HL-60/S4 treated with phorbol 12-myristate 13-acetate at 8.2 ng/mL for 4 days and 3 days (cell line): ENCODE results near the gene ENKUR.
"Not testable (repeated sequence)": the region's sequence is repeated elsewhere in the genome, so short reads cannot be mapped to it uniquely, and the experiment has no call there.

ENCODE experiments used
- in situ Hi-C: fragments of 300-500 bp; cut with MboI; formaldehyde crosslinking; loops from 2 replicates; pipeline ENCODE4 v1.15.0; 2022; ENCODE audit warnings: low sequenced_read_pairs

The ENKUR gene

GRCh38 chr10:25024528-25024927 is 8.6 kb upstream of the ENKUR start:
- in situ Hi-C loops: no loop called here

GRCh38 chr10:25023278-25023677 is 7.3 kb upstream of the ENKUR start:
- in situ Hi-C loops: no loop called here

- in situ Hi-C loops: no loop called here
Observed at GRCh38 chr10:25018703-25019102, 2.7 kb upstream of the ENKUR start.

GRCh38 chr10:25017661-25018060 is 1.7 kb upstream of the ENKUR start:
- in situ Hi-C loops: no loop called here

- in situ Hi-C loops: no loop called here
Observed at GRCh38 chr10:25017154-25017590, 1.2 kb upstream of the ENKUR start.

GRCh38 chr10:25016376-25017153 is 607 bp upstream of the ENKUR start, which contains the start of gene THNSL1:
Gene THNSL1, plus strand, starts transcription at chr10:25016612. Its CDS starts 6,612 bp downstream, at chr10:25023224.
- in situ Hi-C loops: no loop called here

GRCh38 chr10:25014579-25014978 is 1.4 kb downstream of the ENKUR start:
- in situ Hi-C loops: no loop called here

GRCh38 chr10:25011591-25011990 is 4.4 kb downstream of the ENKUR start:
- in situ Hi-C loops: not testable (repeated sequence)

GRCh38 chr10:24998044-24998443 is 17.9 kb downstream of the ENKUR start:
- in situ Hi-C loops: no loop called here

GRCh38 chr10:24995072-24995471 is 20.9 kb downstream of the ENKUR start:
- in situ Hi-C loops: no loop called here

GRCh38 chr10:24993237-24993958 is 22.6 kb downstream of the ENKUR start:
- in situ Hi-C loops: no loop called here

- in situ Hi-C loops: no loop called here
Observed at GRCh38 chr10:24992512-24993133, 23.3 kb downstream of the ENKUR start.

GRCh38 chr10:24991298-24991697 is 24.7 kb downstream of the ENKUR start:
- in situ Hi-C loops: no loop called here

- in situ Hi-C loops: no loop called here
Observed at GRCh38 chr10:24989867-24990266, 26.1 kb downstream of the ENKUR start.

- in situ Hi-C loops: no loop called here
Observed at GRCh38 chr10:24988831-24989640, 26.9 kb downstream of the ENKUR start.

GRCh38 chr10:24984906-24985305 is 31.1 kb downstream of the ENKUR start:
- in situ Hi-C loops: no loop called here

- in situ Hi-C loops: no loop called here
Observed at GRCh38 chr10:24983946-24984345, 32.0 kb downstream of the ENKUR start.

GRCh38 chr10:24983130-24983529 is 32.8 kb downstream of the ENKUR start:
- in situ Hi-C loops: no loop called here

- in situ Hi-C loops: no loop called here
Observed at GRCh38 chr10:24982319-24983112, 33.4 kb downstream of the ENKUR start.

GRCh38 chr10:24981161-24981710 is 34.7 kb downstream of the ENKUR start:
- in situ Hi-C loops: no loop called here
